ENCODE data around the gene UIMC1.

GRCh38 chr5:177023303-177023664 is 16.7 kb upstream of the UIMC1 start:
- no peak for TF ChIP-seq CTCF (conservative IDR thresholded peaks at IDR 0.05)
- no peak for TF ChIP-seq ZFX (IDR thresholded peaks at IDR 0.05)
